OCI-LY3 (cell line): Measurements from ENCODE around the gene PLEKHS1.

Source experiments
- H2AFZ ChIP-seq: fragments of 200-600, 300-600 bp; shearing (Covaris generic); 2 replicates; pipeline ENCODE4 v1.6.0; 2014; ENCODE audit warnings: antibody characterized with exemption, low read depth, low read length
- H3K27ac ChIP-seq: fragments of 200-600, 300-600 bp; sonication (generic); 2 replicates; pipeline ENCODE4 v1.5.1; 2014; ENCODE audit warnings: mild to moderate bottlenecking, low read length, moderate library complexity, mixed read lengths
- H3K27me3 ChIP-seq: fragments of 200-600, 300-600 bp; sonication (generic); 2 replicates; pipeline ENCODE4 v1.6.1; 2014; ENCODE audit warnings: low read depth, low read length, mixed read lengths
- H3K36me3 ChIP-seq: fragments of 200-600, 300-600 bp; sonication (generic); replicated peaks from 2 replicates; pipeline ENCODE3; 2014; ENCODE audit warnings: low read depth, low read length, mixed read lengths
- H3K4me1 ChIP-seq: fragments of 300-600, 200-600 bp; sonication (generic); 2 replicates; pipeline ENCODE4 v1.6.1; 2014; ENCODE audit warnings: low read length, mixed read lengths
- H3K4me2 ChIP-seq: fragments of 200-600, 300-600 bp; sonication (generic); 2 replicates; pipeline ENCODE4 v1.6.1; 2014; ENCODE audit warnings: low read length, mixed read lengths
- H3K4me3 ChIP-seq: fragments of 300-600, 200-600 bp; sonication (generic); 2 replicates; pipeline ENCODE4 v1.5.1; 2014; ENCODE audit warnings: antibody characterized with exemption, mild to moderate bottlenecking, low read length, moderate library complexity
- H3K79me2 ChIP-seq: fragments of 300-600, 200-600 bp; shearing (Covaris generic); 2 replicates; pipeline ENCODE4 v1.6.1; 2014; ENCODE audit warnings: mild to moderate bottlenecking, low read length, mixed read lengths
- H3K9ac ChIP-seq: fragments of 300-600, 200-600 bp; shearing (Covaris generic); 2 replicates; pipeline ENCODE4 v1.6.0; 2014; ENCODE audit warnings: mild to moderate bottlenecking, low read length, moderate library complexity
- H3K9me3 ChIP-seq: fragments of 200-600, 300-600 bp; shearing (Covaris generic); 2 replicates; pipeline ENCODE4 v1.6.1; 2014; ENCODE audit warnings: low read length, mixed read lengths; ENCODE audit not compliant: insufficient read depth
- H4K20me1 ChIP-seq: fragments of 200-600, 300-600 bp; sonication (generic); 2 replicates; pipeline ENCODE4 v1.6.1; 2016; ENCODE audit warnings: low read length, mixed read lengths; ENCODE audit not compliant: insufficient read depth
- EZH2phosphoT487 ChIP-seq: fragments of 200-600 bp; shearing (Covaris generic); IDR thresholded peaks from 2 replicates; pipeline ENCODE4 v1.6.1; 2018; ENCODE audit warnings: antibody characterized with exemption, mixed run types, low read depth
- TF ChIP-seq, protein P1 (sequence below): fragments of 200-600, 300-600 bp; sonication (generic); IDR thresholded peaks from 2 replicates; pipeline ENCODE4 v1.5.1; 2014; ENCODE audit warnings: antibody characterized with exemption, low read length, low read depth

The PLEKHS1 gene

GRCh38 chr10:113746217-113746957 is 5.1 kb upstream of the PLEKHS1 start:
- Histone ChIP-seq H3K4me1 (no peaks in the 10 kb centered on the region), H3K4me2 (no peak overlapping the region), H4K20me1 (no peaks in the 10 kb centered on the region), H2AFZ (no peak overlapping the region), H3K79me2 (no peaks in the 10 kb centered on the region), H3K4me3 (no peak overlapping the region), H3K9me3 (no peaks in the 10 kb centered on the region), H3K36me3 (no peaks in the 10 kb centered on the region), H3K27me3 (no peaks in the 10 kb centered on the region), H3K27ac (no peak overlapping the region), H3K9ac (no peak overlapping the region)
- no peak for TF ChIP-seq EZH2phosphoT487
- TF ChIP-seq, protein P1, sequence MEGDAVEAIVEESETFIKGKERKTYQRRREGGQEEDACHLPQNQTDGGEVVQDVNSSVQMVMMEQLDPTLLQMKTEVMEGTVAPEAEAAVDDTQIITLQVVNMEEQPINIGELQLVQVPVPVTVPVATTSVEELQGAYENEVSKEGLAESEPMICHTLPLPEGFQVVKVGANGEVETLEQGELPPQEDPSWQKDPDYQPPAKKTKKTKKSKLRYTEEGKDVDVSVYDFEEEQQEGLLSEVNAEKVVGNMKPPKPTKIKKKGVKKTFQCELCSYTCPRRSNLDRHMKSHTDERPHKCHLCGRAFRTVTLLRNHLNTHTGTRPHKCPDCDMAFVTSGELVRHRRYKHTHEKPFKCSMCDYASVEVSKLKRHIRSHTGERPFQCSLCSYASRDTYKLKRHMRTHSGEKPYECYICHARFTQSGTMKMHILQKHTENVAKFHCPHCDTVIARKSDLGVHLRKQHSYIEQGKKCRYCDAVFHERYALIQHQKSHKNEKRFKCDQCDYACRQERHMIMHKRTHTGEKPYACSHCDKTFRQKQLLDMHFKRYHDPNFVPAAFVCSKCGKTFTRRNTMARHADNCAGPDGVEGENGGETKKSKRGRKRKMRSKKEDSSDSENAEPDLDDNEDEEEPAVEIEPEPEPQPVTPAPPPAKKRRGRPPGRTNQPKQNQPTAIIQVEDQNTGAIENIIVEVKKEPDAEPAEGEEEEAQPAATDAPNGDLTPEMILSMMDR: no peak

- Histone ChIP-seq H2AFZ (no peak overlapping the region), H3K27ac (no peak overlapping the region)
Observed at GRCh38 chr10:113752553-113752952, 1.1 kb downstream of the PLEKHS1 start.

DNA sequence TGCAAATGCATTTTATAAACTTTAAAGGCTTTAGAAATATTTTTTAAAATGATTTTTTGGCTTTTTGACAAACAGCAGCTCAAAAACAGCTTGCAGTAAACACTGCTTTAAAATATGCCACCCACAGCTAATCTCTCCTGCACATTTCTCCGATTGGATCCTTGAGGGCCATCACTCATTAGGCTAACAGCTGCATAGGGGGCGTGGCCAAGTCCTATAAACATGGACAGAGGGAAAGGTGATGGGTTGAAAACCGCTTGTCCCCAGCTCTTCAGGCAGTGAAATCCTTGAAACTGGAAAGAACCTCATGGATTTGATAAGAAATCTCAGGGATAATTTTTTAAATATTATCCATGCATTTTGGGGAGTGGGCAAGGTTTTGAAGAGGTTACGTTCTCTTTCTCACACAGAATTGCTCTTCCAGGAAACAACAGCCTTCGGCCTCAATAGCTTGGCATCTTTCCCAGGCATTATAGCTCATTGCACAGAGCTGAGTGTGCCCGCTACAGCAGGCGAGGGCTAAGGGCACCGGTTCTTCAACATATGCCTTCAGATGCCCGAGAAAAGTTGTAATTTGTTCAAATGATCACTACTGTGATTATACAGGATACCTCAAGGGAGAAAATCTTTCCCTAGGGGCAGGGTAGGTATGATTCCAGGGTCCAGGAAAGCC is 1.7 kb downstream of the PLEKHS1 start:
- H3K4me3 ChIP-seq: no peak overlapping the region
- H3K79me2 ChIP-seq: no peaks in the 10 kb centered on the region
- H3K4me1 ChIP-seq: no peaks in the 10 kb centered on the region
- H3K9ac ChIP-seq: no peak overlapping the region
- H3K9me3 ChIP-seq: no peaks in the 10 kb centered on the region
- no peaks in the 10 kb centered on the region for H3K36me3 ChIP-seq
- H3K27ac ChIP-seq: no peak overlapping the region
- no peak overlapping the region for H2AFZ ChIP-seq
- no peaks in the 10 kb centered on the region for H4K20me1 ChIP-seq
- no peak overlapping the region for H3K4me2 ChIP-seq
- no peaks in the 10 kb centered on the region for H3K27me3 ChIP-seq
- TF ChIP-seq, protein P1: no peak
- no peak for TF ChIP-seq EZH2phosphoT487

More at GRCh38 chr10:113752553-113752952, 1.1 kb downstream of the PLEKHS1 start:
- Histone ChIP-seq H3K4me2 (no peak overlapping the region), H3K79me2 (no peaks in the 10 kb centered on the region), H3K4me3 (no peak overlapping the region), H3K9me3 (no peaks in the 10 kb centered on the region), H3K9ac (no peak overlapping the region), H3K4me1 (no peaks in the 10 kb centered on the region), H3K36me3 (no peaks in the 10 kb centered on the region), H3K27me3 (no peaks in the 10 kb centered on the region), H4K20me1 (no peaks in the 10 kb centered on the region)
- TF ChIP-seq, protein P1: no peak
- TF ChIP-seq EZH2phosphoT487: no peak

DNA sequence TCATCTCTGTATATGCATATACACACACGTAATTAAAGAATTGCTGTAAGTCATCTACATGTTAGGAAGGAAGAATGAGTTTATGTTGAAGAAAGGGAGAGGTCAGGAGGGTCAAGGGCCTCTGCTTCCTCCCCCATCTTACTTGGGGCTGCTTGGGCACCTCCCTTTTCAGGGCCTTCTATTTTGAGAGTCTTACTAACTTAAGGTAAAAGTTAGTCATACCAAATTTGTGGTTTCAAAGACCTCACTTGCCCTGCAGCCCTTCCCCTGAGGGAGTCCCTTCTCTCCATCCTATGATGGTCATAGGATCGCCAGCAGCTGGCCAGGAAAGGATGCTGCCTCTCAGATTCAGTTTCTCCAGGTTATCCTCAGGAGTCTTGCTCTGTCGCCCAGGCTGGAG is 2.6 kb downstream of the PLEKHS1 start:
- Histone ChIP-seq H2AFZ (no peak overlapping the region), H3K4me2 (no peak overlapping the region), H3K79me2 (no peaks in the 10 kb centered on the region), H4K20me1 (no peaks in the 10 kb centered on the region), H3K4me3 (no peak overlapping the region), H3K9me3 (no peaks in the 10 kb centered on the region), H3K9ac (no peak overlapping the region), H3K27me3 (no peaks in the 10 kb centered on the region), H3K27ac (no peak overlapping the region), H3K4me1 (no peaks in the 10 kb centered on the region), H3K36me3 (no peaks in the 10 kb centered on the region)
- no peak for TF ChIP-seq EZH2phosphoT487
- TF ChIP-seq, protein P1: no peak
